C4-2B (cell line): ENCODE data around the gene NHS.

ENCODE experiments used
- H3K27ac ChIP-seq: fragments of 450-650 bp; 2 replicates; pipeline ENCODE4 v1.5.1; 2017
- ZFX ChIP-seq: fragments of 450-650 bp; IDR thresholded peaks from 2 replicates; pipeline ENCODE4 v1.6.1; 2017
- TF ChIP-seq, protein P1 (sequence below): fragments of 450-650 bp; conservative IDR thresholded peaks from 2 replicates; pipeline ENCODE4 v1.5.1; 2017; ENCODE audit warnings: mild to moderate bottlenecking

NHS gene

GRCh38 chrX:17527135-17527701 lies 152.2 kb downstream of the NHS start:
- H3K27ac ChIP-seq = no peak overlapping the region
- TF ChIP-seq, protein P1, sequence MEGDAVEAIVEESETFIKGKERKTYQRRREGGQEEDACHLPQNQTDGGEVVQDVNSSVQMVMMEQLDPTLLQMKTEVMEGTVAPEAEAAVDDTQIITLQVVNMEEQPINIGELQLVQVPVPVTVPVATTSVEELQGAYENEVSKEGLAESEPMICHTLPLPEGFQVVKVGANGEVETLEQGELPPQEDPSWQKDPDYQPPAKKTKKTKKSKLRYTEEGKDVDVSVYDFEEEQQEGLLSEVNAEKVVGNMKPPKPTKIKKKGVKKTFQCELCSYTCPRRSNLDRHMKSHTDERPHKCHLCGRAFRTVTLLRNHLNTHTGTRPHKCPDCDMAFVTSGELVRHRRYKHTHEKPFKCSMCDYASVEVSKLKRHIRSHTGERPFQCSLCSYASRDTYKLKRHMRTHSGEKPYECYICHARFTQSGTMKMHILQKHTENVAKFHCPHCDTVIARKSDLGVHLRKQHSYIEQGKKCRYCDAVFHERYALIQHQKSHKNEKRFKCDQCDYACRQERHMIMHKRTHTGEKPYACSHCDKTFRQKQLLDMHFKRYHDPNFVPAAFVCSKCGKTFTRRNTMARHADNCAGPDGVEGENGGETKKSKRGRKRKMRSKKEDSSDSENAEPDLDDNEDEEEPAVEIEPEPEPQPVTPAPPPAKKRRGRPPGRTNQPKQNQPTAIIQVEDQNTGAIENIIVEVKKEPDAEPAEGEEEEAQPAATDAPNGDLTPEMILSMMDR = no peak
- no peak for TF ChIP-seq ZFX

DNA sequence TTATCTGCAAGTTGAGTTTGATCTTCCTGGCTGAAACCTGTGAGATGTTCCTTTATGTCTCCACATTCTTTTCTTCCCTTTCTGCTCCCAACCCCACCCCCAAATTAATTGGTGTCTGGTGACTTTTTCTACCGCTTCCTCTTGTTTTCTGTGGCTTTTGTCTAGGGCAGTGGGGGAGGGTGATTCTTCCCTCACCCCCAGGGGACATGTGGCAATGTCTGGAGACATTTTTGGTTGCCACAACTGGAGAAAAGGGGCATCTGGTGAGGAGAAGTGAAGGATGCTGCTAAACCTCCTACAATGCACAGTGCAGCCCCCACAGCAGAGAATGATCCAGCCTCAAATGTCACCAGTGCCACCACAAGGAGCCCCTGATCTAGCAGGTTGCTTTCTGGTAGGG lies 152.9 kb downstream of the NHS start:
- no peak overlapping the region for H3K27ac ChIP-seq
- TF ChIP-seq ZFX = no peak
- TF ChIP-seq, protein P1 = no peak

DNA sequence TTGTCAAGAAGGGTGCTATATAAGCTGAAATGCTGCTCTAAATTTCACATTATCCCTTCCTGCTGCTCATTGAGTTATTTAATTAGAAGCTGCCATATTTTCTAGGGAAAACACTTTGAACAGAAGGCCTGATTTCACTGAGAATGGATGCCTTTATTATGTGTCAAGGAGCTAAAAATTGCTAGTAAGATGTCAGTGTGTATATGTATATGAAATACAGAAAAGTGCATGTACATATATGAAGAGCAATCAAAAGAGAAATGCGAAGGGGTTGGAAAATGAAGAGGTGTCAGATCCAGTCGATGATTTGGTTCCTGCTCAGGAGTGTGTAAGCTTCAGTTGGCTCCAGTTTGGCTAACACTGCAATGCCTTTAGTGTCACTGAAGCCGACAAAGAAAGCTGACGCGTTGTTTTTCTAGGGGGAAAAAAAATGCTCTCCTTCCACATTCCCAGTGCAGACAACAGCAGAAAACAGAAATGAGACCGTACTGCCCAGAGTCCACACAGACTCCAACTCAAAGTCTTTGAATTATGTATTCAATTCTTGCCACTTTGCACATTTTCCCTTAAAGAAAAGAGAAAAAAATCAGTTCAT lies 154.2 kb downstream of the NHS start:
- no peak for TF ChIP-seq ZFX
- TF ChIP-seq, protein P1 = no peak
- H3K27ac ChIP-seq = no peak overlapping the region

- TF ChIP-seq, protein P1 = no peak
- TF ChIP-seq ZFX = no peak
- no peak overlapping the region for H3K27ac ChIP-seq
Measured at GRCh38 chrX:17531500-17531899, 156.5 kb downstream of the NHS start.

DNA sequence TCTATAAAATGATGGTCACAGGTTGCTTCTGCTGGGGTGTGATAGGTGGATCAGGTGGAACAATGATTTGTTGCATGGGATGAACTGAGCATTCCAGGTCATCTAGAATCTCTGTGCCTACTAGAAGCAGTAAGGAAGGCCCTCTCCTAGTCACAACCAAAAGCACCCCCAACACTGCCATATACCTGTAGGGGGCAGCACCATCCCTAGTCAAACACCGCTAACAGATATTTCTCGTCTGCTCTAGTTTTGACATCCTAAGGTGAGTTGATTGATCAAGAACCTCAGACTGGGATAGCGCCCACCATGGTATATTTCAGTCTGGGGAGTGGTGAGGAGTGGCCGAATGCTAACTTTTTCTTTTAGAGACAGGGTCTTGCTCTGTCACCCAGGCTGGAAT lies 160.2 kb downstream of the NHS start:
- no peak overlapping the region for H3K27ac ChIP-seq
- TF ChIP-seq, protein P1 = peak; percentile 38
- no peak for TF ChIP-seq ZFX

- TF ChIP-seq, protein P1 = no peak
- no peak for TF ChIP-seq ZFX
- H3K27ac ChIP-seq = peak overlapping the region; percentile 19
Measured at GRCh38 chrX:17537723-17538243, 162.8 kb downstream of the NHS start.

- TF ChIP-seq, protein P1 = no peak
- TF ChIP-seq ZFX = no peak
- H3K27ac ChIP-seq = peak overlapping the region; percentile 30
Measured at GRCh38 chrX:17542123-17542522, 167.1 kb downstream of the NHS start.
